HepG2 (cell line): ENCODE results near the gene MYOM1. TPM values are rescaled to one million over a fixed set of nuclear protein-coding genes. Genes with fewer than 3 reads are reported as not detected.

Experiments
- CHD2 ChIP-seq: IDR thresholded peaks from 2 replicates; pipeline ENCODE4 v1.6.1; 2011; ENCODE audit warnings: low read depth, low read length, improper control_type of control experiment
- KDM3A ChIP-seq: IDR thresholded peaks from 2 replicates; pipeline ENCODE4 v1.6.1; 2018; ENCODE audit warnings: low read depth, missing compliant biosample characterization
- KDM6A ChIP-seq: IDR thresholded peaks from 2 replicates; pipeline ENCODE4 v1.6.1; 2016; ENCODE audit warnings: low read depth
- MTF2 ChIP-seq: sonication (generic); formaldehyde crosslinking; IDR thresholded peaks from 2 replicates; pipeline ENCODE4 v1.5.0; 2020; ENCODE audit warnings: missing genetic modification reagents, borderline replicate concordance
- SOX5 ChIP-seq: IDR thresholded peaks from 2 replicates; pipeline ENCODE4 v1.6.1; 2016; ENCODE audit warnings: borderline replicate concordance
- TEAD2 ChIP-seq: sonication (generic); formaldehyde crosslinking; IDR thresholded peaks from 2 replicates; pipeline ENCODE4 v1.9.0; 2021; ENCODE audit warnings: missing genetic modification reagents
- ZBTB1 ChIP-seq: sonication (generic); formaldehyde crosslinking; IDR thresholded peaks from 2 replicates; pipeline ENCODE4 v1.4.0; 2020; ENCODE audit warnings: missing genetic modification reagents, borderline replicate concordance
- ZBTB38 ChIP-seq: sonication (generic); formaldehyde crosslinking; IDR thresholded peaks from 2 replicates; pipeline ENCODE4 v1.5.1; 2020; ENCODE audit warnings: mild to moderate bottlenecking, missing genetic modification reagents
- ZKSCAN1 ChIP-seq: fragments of 150-350 bp; IDR thresholded peaks from 2 replicates; pipeline ENCODE4 v1.6.1; 2014; ENCODE audit warnings: low read length
- ZNF33A ChIP-seq: sonication (generic); formaldehyde crosslinking; IDR thresholded peaks from 2 replicates; pipeline ENCODE4 v1.5.1; 2020; ENCODE audit warnings: missing genetic modification reagents, mild to moderate bottlenecking, moderate library complexity, borderline replicate concordance
- ZNF432 ChIP-seq: sonication (generic); formaldehyde crosslinking; IDR thresholded peaks from 2 replicates; pipeline ENCODE4 v1.5.0; 2020; ENCODE audit warnings: missing genetic modification reagents, mild to moderate bottlenecking, borderline replicate concordance
- ZNF558 ChIP-seq: sonication (generic); formaldehyde crosslinking; IDR thresholded peaks from 2 replicates; pipeline ENCODE4 v1.9.0; 2022; ENCODE audit warnings: mild to moderate bottlenecking, missing genetic modification reagents, borderline replicate concordance
- polyA plus RNA-seq, 8 experiments: library from polyadenylated mRNA; depleted of rRNA in 3 of 8; stranded (reverse) in 7 of 8; unstranded in 1 of 8; fragments of >200 nt; fragmentation: Illumina TruSeq in 4 of 8; extraction: Trizol in 4 of 8; gene quantifications; 2 replicates each; pipeline versions ENCODE4 v1.2.1 to v1.2.3, GENCODE V29; 2011 to 2016; ENCODE audit warnings: low read depth in 4 of 8, missing spikeins in 1 of 8, mixed read lengths in 1 of 8; ENCODE audit not compliant: insufficient read depth in 1 of 8
- total RNA-seq, 5 experiments: library from RNA; depleted of rRNA; stranded (reverse); fragments of >200 nt; fragmentation: Illumina TruSeq; extraction: Trizol; gene quantifications; 2 replicates each; pipeline ENCODE4 v1.2.3, GENCODE V29; 2016; ENCODE audit warnings: low read depth in 1 of 5
- TF ChIP-seq, protein P1 (sequence below): sonication (generic); formaldehyde crosslinking; IDR thresholded peaks from 2 replicates; pipeline ENCODE4 v1.4.0; 2020; ENCODE audit warnings: mild to moderate bottlenecking, low read depth, missing genetic modification reagents
- TF ChIP-seq, protein P2 (sequence below): sonication (generic); formaldehyde crosslinking; conservative IDR thresholded peaks from 2 replicates; pipeline ENCODE4 v1.4.0; 2020; ENCODE audit warnings: missing genetic modification reagents
- TF ChIP-seq, protein P3 (sequence below): sonication (generic); formaldehyde crosslinking; IDR thresholded peaks from 2 replicates; pipeline ENCODE4 v1.5.0; 2020; ENCODE audit warnings: missing genetic modification reagents
- TF ChIP-seq, protein P4 (sequence below): sonication (generic); formaldehyde crosslinking; IDR thresholded peaks from 2 replicates; pipeline ENCODE4 v1.5.0; 2020; ENCODE audit warnings: mild to moderate bottlenecking, missing genetic modification reagents
- TF ChIP-seq, protein P5 (sequence below): sonication (generic); formaldehyde crosslinking; IDR thresholded peaks from 2 replicates; pipeline ENCODE4 v1.4.0; 2020; ENCODE audit warnings: missing genetic modification reagents

The MYOM1 gene
- total and polyA plus RNA-seq, 2 of the 13 experiments (the other 11 are each of a cell fraction or from before 2014, with no cell fraction given) = 0.46 to 0.98 TPM

DNA sequence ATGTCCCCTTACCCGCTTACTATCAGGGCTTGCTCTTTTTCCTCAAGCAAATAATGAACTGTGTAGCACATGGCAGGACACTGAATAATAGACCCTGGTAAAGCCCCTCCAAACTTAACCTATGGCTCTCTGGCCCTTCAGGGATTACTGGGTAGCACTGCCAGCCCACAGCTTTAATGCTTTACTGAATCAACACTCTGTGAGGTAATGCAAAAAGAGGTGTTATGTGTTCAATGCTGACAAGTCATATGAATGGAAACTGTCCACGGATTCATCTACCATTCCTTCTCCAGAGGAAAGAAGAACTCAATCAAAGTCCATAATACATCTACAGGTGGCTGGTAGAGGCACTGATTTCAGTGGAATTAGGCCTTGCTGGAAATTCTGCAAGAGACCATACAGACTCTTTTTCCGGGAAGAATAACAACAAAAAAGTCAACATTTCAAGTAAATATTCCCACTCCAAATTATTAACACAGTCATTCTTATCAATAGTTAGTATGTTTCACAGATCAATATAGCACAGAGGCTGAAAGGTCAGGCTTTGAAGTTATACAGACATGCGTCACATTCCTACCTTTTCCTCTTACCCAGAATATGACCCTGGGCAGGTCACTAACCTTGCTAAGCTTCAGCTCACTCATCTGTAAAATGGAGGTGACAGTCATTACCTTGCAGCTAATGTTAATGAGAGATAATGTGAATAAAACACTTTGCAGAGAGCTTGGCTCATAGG, 13.8 kb upstream of the MYOM1 start (continued):
- TF ChIP-seq, protein P1, sequence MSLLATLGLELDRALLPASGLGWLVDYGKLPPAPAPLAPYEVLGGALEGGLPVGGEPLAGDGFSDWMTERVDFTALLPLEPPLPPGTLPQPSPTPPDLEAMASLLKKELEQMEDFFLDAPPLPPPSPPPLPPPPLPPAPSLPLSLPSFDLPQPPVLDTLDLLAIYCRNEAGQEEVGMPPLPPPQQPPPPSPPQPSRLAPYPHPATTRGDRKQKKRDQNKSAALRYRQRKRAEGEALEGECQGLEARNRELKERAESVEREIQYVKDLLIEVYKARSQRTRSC (CRISPR knock-in tag) = no peak
- TF ChIP-seq MTF2 (no peak), ZBTB38 (CRISPR knock-in tag) (no peak), ZBTB1 (no peak), ZNF33A (0 out of 2 replicates have a peak, but pooled peaks have one; percentile 54), TEAD2 (no peak), CHD2 (no peak), ZKSCAN1 (no peak), ZNF558 (CRISPR knock-in tag) (no peak; the same call in 1 of the 2 replicates), KDM6A (CRISPR knock-in tag) (peak; percentile 92; the same call in 1 of the 2 replicates), KDM3A (CRISPR knock-in tag) (0 out of 2 replicates have a peak, but pooled peaks have one; percentile 38), SOX5 (CRISPR knock-in tag) (peak; percentile 91), ZNF432 (no peak)
- TF ChIP-seq, protein P2, sequence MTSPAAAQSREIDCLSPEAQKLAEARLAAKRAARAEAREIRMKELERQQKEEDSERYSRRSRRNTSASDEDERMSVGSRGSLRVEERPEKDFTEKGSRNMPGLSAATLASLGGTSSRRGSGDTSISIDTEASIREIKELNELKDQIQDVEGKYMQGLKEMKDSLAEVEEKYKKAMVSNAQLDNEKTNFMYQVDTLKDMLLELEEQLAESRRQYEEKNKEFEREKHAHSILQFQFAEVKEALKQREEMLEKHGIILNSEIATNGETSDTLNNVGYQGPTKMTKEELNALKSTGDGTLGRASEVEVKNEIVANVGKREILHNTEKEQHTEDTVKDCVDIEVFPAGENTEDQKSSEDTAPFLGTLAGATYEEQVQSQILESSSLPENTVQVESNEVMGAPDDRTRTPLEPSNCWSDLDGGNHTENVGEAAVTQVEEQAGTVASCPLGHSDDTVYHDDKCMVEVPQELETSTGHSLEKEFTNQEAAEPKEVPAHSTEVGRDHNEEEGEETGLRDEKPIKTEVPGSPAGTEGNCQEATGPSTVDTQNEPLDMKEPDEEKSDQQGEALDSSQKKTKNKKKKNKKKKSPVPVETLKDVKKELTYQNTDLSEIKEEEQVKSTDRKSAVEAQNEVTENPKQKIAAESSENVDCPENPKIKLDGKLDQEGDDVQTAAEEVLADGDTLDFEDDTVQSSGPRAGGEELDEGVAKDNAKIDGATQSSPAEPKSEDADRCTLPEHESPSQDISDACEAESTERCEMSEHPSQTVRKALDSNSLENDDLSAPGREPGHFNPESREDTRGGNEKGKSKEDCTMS (CRISPR knock-in tag) = no peak
- TF ChIP-seq, protein P3, sequence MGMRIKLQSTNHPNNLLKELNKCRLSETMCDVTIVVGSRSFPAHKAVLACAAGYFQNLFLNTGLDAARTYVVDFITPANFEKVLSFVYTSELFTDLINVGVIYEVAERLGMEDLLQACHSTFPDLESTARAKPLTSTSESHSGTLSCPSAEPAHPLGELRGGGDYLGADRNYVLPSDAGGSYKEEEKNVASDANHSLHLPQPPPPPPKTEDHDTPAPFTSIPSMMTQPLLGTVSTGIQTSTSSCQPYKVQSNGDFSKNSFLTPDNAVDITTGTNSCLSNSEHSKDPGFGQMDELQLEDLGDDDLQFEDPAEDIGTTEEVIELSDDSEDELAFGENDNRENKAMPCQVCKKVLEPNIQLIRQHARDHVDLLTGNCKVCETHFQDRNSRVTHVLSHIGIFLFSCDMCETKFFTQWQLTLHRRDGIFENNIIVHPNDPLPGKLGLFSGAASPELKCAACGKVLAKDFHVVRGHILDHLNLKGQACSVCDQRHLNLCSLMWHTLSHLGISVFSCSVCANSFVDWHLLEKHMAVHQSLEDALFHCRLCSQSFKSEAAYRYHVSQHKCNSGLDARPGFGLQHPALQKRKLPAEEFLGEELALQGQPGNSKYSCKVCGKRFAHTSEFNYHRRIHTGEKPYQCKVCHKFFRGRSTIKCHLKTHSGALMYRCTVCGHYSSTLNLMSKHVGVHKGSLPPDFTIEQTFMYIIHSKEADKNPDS = no peak; the same call in 1 of the 2 replicates
- TF ChIP-seq, protein P4, sequence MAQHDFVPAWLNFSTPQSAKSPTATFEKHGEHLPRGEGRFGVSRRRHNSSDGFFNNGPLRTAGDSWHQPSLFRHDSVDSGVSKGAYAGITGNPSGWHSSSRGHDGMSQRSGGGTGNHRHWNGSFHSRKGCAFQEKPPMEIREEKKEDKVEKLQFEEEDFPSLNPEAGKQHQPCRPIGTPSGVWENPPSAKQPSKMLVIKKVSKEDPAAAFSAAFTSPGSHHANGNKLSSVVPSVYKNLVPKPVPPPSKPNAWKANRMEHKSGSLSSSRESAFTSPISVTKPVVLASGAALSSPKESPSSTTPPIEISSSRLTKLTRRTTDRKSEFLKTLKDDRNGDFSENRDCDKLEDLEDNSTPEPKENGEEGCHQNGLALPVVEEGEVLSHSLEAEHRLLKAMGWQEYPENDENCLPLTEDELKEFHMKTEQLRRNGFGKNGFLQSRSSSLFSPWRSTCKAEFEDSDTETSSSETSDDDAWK = no peak
- TF ChIP-seq, protein P5, sequence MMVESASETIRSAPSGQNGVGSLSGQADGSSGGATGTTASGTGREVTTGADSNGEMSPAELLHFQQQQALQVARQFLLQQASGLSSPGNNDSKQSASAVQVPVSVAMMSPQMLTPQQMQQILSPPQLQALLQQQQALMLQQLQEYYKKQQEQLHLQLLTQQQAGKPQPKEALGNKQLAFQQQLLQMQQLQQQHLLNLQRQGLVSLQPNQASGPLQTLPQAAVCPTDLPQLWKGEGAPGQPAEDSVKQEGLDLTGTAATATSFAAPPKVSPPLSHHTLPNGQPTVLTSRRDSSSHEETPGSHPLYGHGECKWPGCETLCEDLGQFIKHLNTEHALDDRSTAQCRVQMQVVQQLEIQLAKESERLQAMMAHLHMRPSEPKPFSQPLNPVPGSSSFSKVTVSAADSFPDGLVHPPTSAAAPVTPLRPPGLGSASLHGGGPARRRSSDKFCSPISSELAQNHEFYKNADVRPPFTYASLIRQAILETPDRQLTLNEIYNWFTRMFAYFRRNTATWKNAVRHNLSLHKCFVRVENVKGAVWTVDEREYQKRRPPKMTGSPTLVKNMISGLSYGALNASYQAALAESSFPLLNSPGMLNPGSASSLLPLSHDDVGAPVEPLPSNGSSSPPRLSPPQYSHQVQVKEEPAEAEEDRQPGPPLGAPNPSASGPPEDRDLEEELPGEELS (CRISPR knock-in tag) = peak; percentile 96
